Thymus (tissue), 11 donors: Measurements from ENCODE around the gene MT1G. TPM values are rescaled to one million over a fixed set of nuclear protein-coding genes. Genes with fewer than 3 reads are reported as not detected.
A peak's percentile ranks its signal among the peaks of the same experiment; 100 is the strongest.
"Not testable (repeated sequence)": the region's sequence is repeated elsewhere in the genome, so short reads cannot be mapped to it uniquely, and the experiment has no call there.

Experiments
- DNase-seq, 9 donors: peaks; one replicate each; pipeline ENCODE4 v3.0.0-alpha.2; 2013; ENCODE audit warnings: low spot score in 9 of 9, low read depth in 6 of 9, missing footprints in 1 of 9
- H3K27ac ChIP-seq, 2 donors: one replicate each; pipeline ENCODE4 v1.5.1; 2013; ENCODE audit warnings: control low read depth in 1 of 2, low read depth in 1 of 2, low read length in 1 of 2, mild to moderate bottlenecking in 1 of 2, moderate library complexity in 1 of 2
- H3K27me3 ChIP-seq, 2 donors: one replicate each; pipeline ENCODE4 v1.5.1; 2013; ENCODE audit warnings: low read length in 1 of 2; ENCODE audit not compliant: control insufficient read depth in 2 of 2, insufficient read depth in 1 of 2
- H3K36me3 ChIP-seq, 2 donors: one replicate each; pipeline ENCODE4 v1.5.1; 2013; ENCODE audit warnings: low read length in 1 of 2, mild to moderate bottlenecking in 1 of 2, moderate library complexity in 1 of 2; ENCODE audit not compliant: control insufficient read depth in 2 of 2, insufficient read depth in 2 of 2
- H3K4me1 ChIP-seq, 2 donors: one replicate each; pipeline ENCODE4 v1.5.1; 2013; ENCODE audit warnings: low read length in 2 of 2; ENCODE audit not compliant: control insufficient read depth in 2 of 2, insufficient read depth in 2 of 2
- H3K4me3 ChIP-seq, 2 donors: one replicate each; pipeline ENCODE4 v1.5.1; 2013; ENCODE audit warnings: low read length in 2 of 2, control low read depth in 1 of 2, mild to moderate bottlenecking in 1 of 2
- H3K9me3 ChIP-seq, 2 donors: one replicate each; pipeline ENCODE4 v1.5.1; 2013; ENCODE audit warnings: low read length in 1 of 2, mild to moderate bottlenecking in 1 of 2; ENCODE audit not compliant: control insufficient read depth in 2 of 2, insufficient read depth in 1 of 2
- WGBS: extraction: QIAGEN DNeasy Blood & Tissue Kit; methylation state at CpG from one replicate; pipeline ENCODE4 v1.1.7; 2013; 5-methylcytosine and 5-hydroxymethylcytosine counted together
- polyA plus RNA-seq: library from polyadenylated mRNA; stranded (reverse); fragments of 200-250 nt; gene quantifications from one replicate; pipeline ENCODE4 v1.2.3, GENCODE V29; 2013
- total RNA-seq: library from RNA; stranded (reverse); fragments of 120-200 nt; gene quantifications from one replicate; pipeline ENCODE4 v1.2.4, GENCODE V29; 2013
- donor health status: healthy.

The MT1G gene
- total and polyA plus RNA-seq, 2 donors = 0.90 to 353 TPM

- no peaks in the 10 kb centered on the region for H3K36me3 ChIP-seq
- peaks cover 18 to 22% of the 10 kb centered on the region in 2 donors for H3K4me1 ChIP-seq
- peak within 1 kb of the TSS; percentile 16 to 87 for H3K27ac ChIP-seq
Measured at GRCh38 chr16:56681939-56682702, 14.3 kb upstream of the MT1G start, which contains the start of gene MT1X. Gene MT1X (plus strand): TSS chr16:56682470. CDS start chr16:56682541, 71 bp downstream.

GRCh38 chr16:56679818-56680217, 12.0 kb upstream of the MT1G start:
- Histone ChIP-seq H3K9me3 (no peaks in the 10 kb centered on the region), H3K27me3 (peaks cover 4 to 46% of the 10 kb centered on the region in 2 donors), H3K36me3 (no peaks in the 10 kb centered on the region), H3K4me3 (no peak overlapping the region), H3K4me1 (peaks cover 27 to 36% of the 10 kb centered on the region in 2 donors), H3K27ac (no peak overlapping the region)
- 98% methylated on average over 6 of the region's 6 CpGs for WGBS
- DNase-seq = no peak

More at GRCh38 chr16:56681939-56682702, 14.3 kb upstream of the MT1G start, which contains the start of gene MT1X:
- Histone ChIP-seq H3K27me3 (peaks cover 0 to 23% of the 10 kb centered on the region in 2 donors), H3K4me3 (peak within 1 kb of the TSS; percentile 60 to 74), H3K9me3 (peaks cover 0 to 11% of the 10 kb centered on the region in 2 donors)
- WGBS = 2% methylated on average over 49 of the region's 49 CpGs
- DNase-seq = peak; percentile 56 to 93 (median 75)

GRCh38 chr16:56679078-56679730, 11.3 kb upstream of the MT1G start:
- H3K27me3 ChIP-seq = peaks cover 4 to 47% of the 10 kb centered on the region in 2 donors
- H3K4me3 ChIP-seq = no peak overlapping the region
- no peak overlapping the region for H3K27ac ChIP-seq
- H3K36me3 ChIP-seq = no peaks in the 10 kb centered on the region
- H3K9me3 ChIP-seq = no peaks in the 10 kb centered on the region
- 94% methylated on average over 3 of the region's 3 CpGs for WGBS
- no peak for DNase-seq
- H3K4me1 ChIP-seq = peaks cover 24 to 36% of the 10 kb centered on the region in 2 donors

- Histone ChIP-seq H3K4me3 (no peak overlapping the region), H3K27ac (no peak overlapping the region), H3K9me3 (no peaks in the 10 kb centered on the region), H3K27me3 (peaks cover 12 to 57% of the 10 kb centered on the region in 2 donors), H3K36me3 (no peaks in the 10 kb centered on the region), H3K4me1 (peaks cover 9 to 22% of the 10 kb centered on the region in 2 donors)
- no peak for DNase-seq
- WGBS = 91% methylated on average over 3 of the region's 3 CpGs
Measured at GRCh38 chr16:56677474-56677873, 9.6 kb upstream of the MT1G start.

- H3K36me3 ChIP-seq = no peaks in the 10 kb centered on the region
- no peaks in the 10 kb centered on the region for H3K9me3 ChIP-seq
- 3% methylated on average over 32 of the region's 32 CpGs for WGBS
- peaks cover 23 to 68% of the 10 kb centered on the region in 2 donors for H3K27me3 ChIP-seq
- peak overlapping the region; percentile 31 to 54 for H3K4me3 ChIP-seq
- H3K27ac ChIP-seq = no peak overlapping the region
- H3K4me1 ChIP-seq = peaks cover 9 to 14% of the 10 kb centered on the region in 2 donors
- peak in 4 of 9 donors; percentile 37 to 75 (median 56) for DNase-seq
Measured at GRCh38 chr16:56675685-56676210, 7.9 kb upstream of the MT1G start.

GRCh38 chr16:56674570-56674969, 6.7 kb upstream of the MT1G start:
- DNase-seq, H3K9me3 ChIP-seq, H3K4me3 ChIP-seq, H3K27ac ChIP-seq, H3K36me3 ChIP-seq: not testable (repeated sequence)
- Histone ChIP-seq H3K4me1 (peaks cover 9 to 15% of the 10 kb centered on the region in 2 donors), H3K27me3 (peaks cover 33 to 80% of the 10 kb centered on the region in 2 donors)
- WGBS = 93% methylated on average over 6 of the region's 6 CpGs

GRCh38 chr16:56673921-56674320, 6.1 kb upstream of the MT1G start:
- Histone ChIP-seq H3K4me3 (no peak overlapping the region), H3K36me3 (no peaks in the 10 kb centered on the region), H3K27me3 (peaks cover 39 to 86% of the 10 kb centered on the region in 2 donors), H3K27ac (no peak overlapping the region), H3K9me3 (no peaks in the 10 kb centered on the region), H3K4me1 (peaks cover 9 to 17% of the 10 kb centered on the region in 2 donors)
- 33% methylated on average over 12 of the region's 12 CpGs for WGBS
- peak in 3 of 9 donors; percentile 37 to 56 (median 45) for DNase-seq

- peaks cover 10 to 17% of the 10 kb centered on the region in 2 donors for H3K4me1 ChIP-seq
- H3K9me3 ChIP-seq = no peaks in the 10 kb centered on the region
- peaks cover 48 to 90% of the 10 kb centered on the region in 2 donors for H3K27me3 ChIP-seq
- no peak for DNase-seq
- H3K36me3 ChIP-seq = no peaks in the 10 kb centered on the region
- H3K27ac ChIP-seq = no peak overlapping the region
- 91% methylated on average over 11 of the region's 11 CpGs for WGBS
- H3K4me3 ChIP-seq = no peak overlapping the region
Measured at GRCh38 chr16:56672761-56673536, 5.1 kb upstream of the MT1G start.
